ENCODE data around the gene MARK2. TPM values are rescaled to one million over a fixed set of nuclear protein-coding genes. Genes with fewer than 3 reads are reported as not detected.
A peak's percentile ranks its signal among the peaks of the same experiment; 100 is the strongest.

MARK2 gene
- total RNA-seq, 1 donor from 2014 or later = 25.4 TPM

DNA sequence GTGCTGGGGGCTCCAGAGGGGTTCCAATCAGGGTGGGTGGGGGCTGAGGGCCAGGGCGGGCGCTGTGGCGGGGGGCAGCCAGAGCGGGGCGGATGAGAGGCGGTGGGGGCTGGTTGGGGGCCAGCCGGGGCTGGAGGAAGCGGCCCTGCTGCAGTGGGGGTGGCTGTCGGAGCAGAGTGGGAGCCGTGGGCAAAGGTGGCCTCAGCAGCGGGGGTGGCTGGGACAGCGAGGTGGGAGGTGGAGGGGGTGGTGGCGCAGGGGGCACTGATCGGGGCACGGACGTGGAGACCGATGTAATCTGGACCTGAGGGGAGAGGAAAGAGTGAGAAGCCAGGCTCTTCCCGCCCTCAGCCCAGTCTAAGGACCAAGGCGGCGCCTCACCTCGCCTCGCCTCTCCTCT lies 73.0 kb downstream of the MARK2 start:
- H3K9me3 Mint-ChIP-seq = no peaks in the 10 kb centered on the region
- H3K27me3 ChIP-seq = no peaks in the 10 kb centered on the region
- H3K27ac ChIP-seq = peak overlapping the region; percentile 80
- H3K36me3 Mint-ChIP-seq = peaks cover 10% of the 10 kb centered on the region
- H4K20me1 ChIP-seq (ENCODE audit: low read depth) = peaks cover 96% of the 10 kb centered on the region
- peaks cover 5% of the 10 kb centered on the region for H3K27me3 Mint-ChIP-seq (ENCODE audit: insufficient read depth, low read depth)
- H3K9me3 ChIP-seq (ENCODE audit: low read depth) = no peaks in the 10 kb centered on the region
- no peak overlapping the region for H2AFZ ChIP-seq (replicated peaks)
- H3K4me3 Mint-ChIP-seq = no peak overlapping the region
- H3K4me3 ChIP-seq = no peak overlapping the region
- H3K27ac Mint-ChIP-seq = no peak overlapping the region
- peaks cover 47% of the 10 kb centered on the region for H3K79me2 ChIP-seq (ENCODE audit: low read depth)
- H3K4me1 ChIP-seq = peaks cover 62% of the 10 kb centered on the region
- H3F3A ChIP-seq (ENCODE audit: low read depth) = peaks cover 85% of the 10 kb centered on the region
- H3K4me1 Mint-ChIP-seq = peaks cover 49% of the 10 kb centered on the region
- TF ChIP-seq EZH2phosphoT487 (IDR thresholded peaks at IDR 0.05) (no peak), EZH2 (IDR thresholded peaks at IDR 0.05) (no peak)
- TF ChIP-seq, protein P1, sequence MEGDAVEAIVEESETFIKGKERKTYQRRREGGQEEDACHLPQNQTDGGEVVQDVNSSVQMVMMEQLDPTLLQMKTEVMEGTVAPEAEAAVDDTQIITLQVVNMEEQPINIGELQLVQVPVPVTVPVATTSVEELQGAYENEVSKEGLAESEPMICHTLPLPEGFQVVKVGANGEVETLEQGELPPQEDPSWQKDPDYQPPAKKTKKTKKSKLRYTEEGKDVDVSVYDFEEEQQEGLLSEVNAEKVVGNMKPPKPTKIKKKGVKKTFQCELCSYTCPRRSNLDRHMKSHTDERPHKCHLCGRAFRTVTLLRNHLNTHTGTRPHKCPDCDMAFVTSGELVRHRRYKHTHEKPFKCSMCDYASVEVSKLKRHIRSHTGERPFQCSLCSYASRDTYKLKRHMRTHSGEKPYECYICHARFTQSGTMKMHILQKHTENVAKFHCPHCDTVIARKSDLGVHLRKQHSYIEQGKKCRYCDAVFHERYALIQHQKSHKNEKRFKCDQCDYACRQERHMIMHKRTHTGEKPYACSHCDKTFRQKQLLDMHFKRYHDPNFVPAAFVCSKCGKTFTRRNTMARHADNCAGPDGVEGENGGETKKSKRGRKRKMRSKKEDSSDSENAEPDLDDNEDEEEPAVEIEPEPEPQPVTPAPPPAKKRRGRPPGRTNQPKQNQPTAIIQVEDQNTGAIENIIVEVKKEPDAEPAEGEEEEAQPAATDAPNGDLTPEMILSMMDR (IDR thresholded peaks at IDR 0.05) = no peak
- no peak overlapping the region for H3K4me2 ChIP-seq
- no peak for DNase-seq (ENCODE audit: low spot score)
- no peaks in the 10 kb centered on the region for H3K36me3 ChIP-seq
- no peak overlapping the region for H3K9ac ChIP-seq

DNA sequence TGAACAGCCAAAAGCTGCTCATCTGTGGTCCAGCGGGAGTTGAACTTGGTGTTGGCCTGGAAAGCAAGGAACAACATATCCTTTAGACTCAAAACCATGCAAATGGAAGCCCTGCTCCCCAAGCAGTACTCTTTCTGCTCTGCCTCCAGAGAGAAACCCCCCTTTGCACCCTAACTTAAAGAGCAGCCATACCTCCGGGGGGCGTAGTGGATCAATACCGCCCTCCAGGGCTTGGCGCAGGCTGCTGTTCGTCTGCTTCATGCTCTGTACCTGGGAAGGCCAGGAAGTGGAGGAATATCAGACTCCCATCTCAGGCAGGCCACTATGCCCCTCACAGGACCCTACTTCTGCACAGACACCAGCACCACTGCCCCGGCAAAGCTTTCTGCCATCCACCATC lies 73.8 kb downstream of the MARK2 start:
- TF ChIP-seq, protein P1 (IDR thresholded peaks at IDR 0.05) = peak; percentile 8
- TF ChIP-seq EZH2 (IDR thresholded peaks at IDR 0.05) (no peak), EZH2phosphoT487 (IDR thresholded peaks at IDR 0.05) (no peak)
- Mint-ChIP-seq H3K36me3 (peaks cover 10% of the 10 kb centered on the region), H3K4me3 (peak overlapping the region; percentile 30), H3K9me3 (no peaks in the 10 kb centered on the region), H3K4me1 (peaks cover 45% of the 10 kb centered on the region), H3K27ac (no peak overlapping the region), H3K27me3 (ENCODE audit: insufficient read depth, low read depth) (peaks cover 6% of the 10 kb centered on the region)
- Histone ChIP-seq H3K27ac (peak overlapping the region; percentile 80), H2AFZ (replicated peaks) (no peak overlapping the region), H3K36me3 (no peaks in the 10 kb centered on the region), H3F3A (ENCODE audit: low read depth) (peaks cover 83% of the 10 kb centered on the region), H4K20me1 (ENCODE audit: low read depth) (peaks cover 88% of the 10 kb centered on the region), H3K4me2 (peak overlapping the region; percentile 22), H3K9ac (no peak overlapping the region), H3K27me3 (no peaks in the 10 kb centered on the region), H3K9me3 (ENCODE audit: low read depth) (no peaks in the 10 kb centered on the region), H3K4me1 (peaks cover 60% of the 10 kb centered on the region), H3K79me2 (ENCODE audit: low read depth) (peaks cover 47% of the 10 kb centered on the region), H3K4me3 (no peak overlapping the region)
- no peak for DNase-seq (ENCODE audit: low spot score)

DNA sequence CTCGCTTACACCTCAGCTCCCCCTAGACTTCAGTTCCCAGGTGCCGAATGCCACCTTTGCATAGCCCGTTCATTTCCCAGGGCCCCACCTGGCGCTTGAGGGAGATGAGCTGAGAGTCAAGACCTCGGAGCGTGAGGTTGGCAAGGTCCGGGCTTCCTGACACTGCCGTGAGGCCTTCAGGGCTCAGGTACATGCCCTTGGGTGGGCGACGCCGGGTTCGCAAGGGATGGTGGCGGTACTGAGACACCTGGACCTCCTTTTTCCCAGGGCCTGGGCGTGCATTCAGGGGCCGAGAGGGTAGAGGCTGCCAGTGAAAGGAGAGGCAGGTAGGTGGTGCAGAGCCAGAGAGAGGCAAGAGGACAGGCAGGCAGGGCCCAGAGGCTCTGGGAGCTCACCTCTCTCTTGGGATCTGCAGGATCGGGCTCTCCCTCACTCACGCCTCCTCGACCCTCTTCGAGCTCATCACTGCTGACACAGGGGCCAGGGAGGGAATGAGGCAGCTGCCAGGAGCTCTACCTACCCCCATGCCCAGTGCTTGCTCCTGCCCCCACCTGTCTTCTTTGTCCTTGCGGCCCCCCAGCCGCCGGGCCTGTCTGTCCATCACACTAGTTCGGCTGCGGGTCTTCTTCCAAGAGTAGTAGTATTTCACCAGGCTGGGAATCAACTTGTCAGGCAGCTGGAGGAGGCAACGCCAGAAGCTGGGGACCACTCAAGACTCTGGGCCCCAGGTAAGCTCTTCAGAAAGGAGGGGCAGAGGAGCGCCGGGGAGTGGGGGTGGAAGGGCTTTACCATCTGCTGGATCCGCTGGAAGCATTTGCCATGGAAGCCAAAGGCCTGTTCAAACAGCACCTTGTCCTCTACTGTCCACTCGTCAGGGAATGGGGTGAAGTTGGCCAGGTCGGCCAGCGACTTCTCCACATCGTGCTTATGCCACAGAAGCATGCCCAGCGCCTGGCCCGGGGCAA lies 75.2 kb downstream of the MARK2 start:
- Histone ChIP-seq H3K4me2 (peak overlapping the region; percentile 95), H3K4me1 (peaks cover 56% of the 10 kb centered on the region), H3K79me2 (ENCODE audit: low read depth) (peaks cover 47% of the 10 kb centered on the region), H3K4me3 (peak overlapping the region; percentile 95), H3K36me3 (no peaks in the 10 kb centered on the region), H3K27ac (peak overlapping the region; percentile 60), H3K9me3 (ENCODE audit: low read depth) (no peaks in the 10 kb centered on the region), H4K20me1 (ENCODE audit: low read depth) (peaks cover 76% of the 10 kb centered on the region), H3K9ac (no peak overlapping the region), H3K27me3 (no peaks in the 10 kb centered on the region), H2AFZ (replicated peaks) (no peak overlapping the region), H3F3A (ENCODE audit: low read depth) (peaks cover 83% of the 10 kb centered on the region)
- Mint-ChIP-seq H3K27me3 (ENCODE audit: insufficient read depth, low read depth) (peaks cover 7% of the 10 kb centered on the region), H3K36me3 (peaks cover 10% of the 10 kb centered on the region), H3K4me1 (peaks cover 41% of the 10 kb centered on the region), H3K27ac (peak overlapping the region; percentile 57), H3K4me3 (peak overlapping the region; percentile 80), H3K9me3 (no peaks in the 10 kb centered on the region)
- DNase-seq (ENCODE audit: low spot score) = no peak
- TF ChIP-seq EZH2 (IDR thresholded peaks at IDR 0.05) (no peak), EZH2phosphoT487 (IDR thresholded peaks at IDR 0.05) (no peak)
- TF ChIP-seq, protein P1 (IDR thresholded peaks at IDR 0.05) = no peak
